K562 (cell line): ENCODE results near the gene SLC37A2. TPM values are rescaled to one million over a fixed set of nuclear protein-coding genes. Genes with fewer than 3 reads are reported as not detected.

Experiments used
- CBX3 ChIP-seq, 2 experiments: IDR thresholded peaks; 1 replicate in 1 of 2; 2 replicates in 1 of 2; pipeline ENCODE4 v1.6.1; 2012; ENCODE audit warnings: inconsistent platforms in 2 of 2, low read length in 2 of 2, borderline replicate concordance in 1 of 2, control low read depth in 1 of 2
- DNMT1 ChIP-seq: fragments of 450-650 bp; IDR thresholded peaks from 2 replicates; pipeline ENCODE4 v1.6.1; 2016; ENCODE audit warnings: antibody characterized with exemption, mild to moderate bottlenecking
- RBM14 ChIP-seq: fragments of 200-400 bp; formaldehyde crosslinking; IDR thresholded peaks from 2 replicates; pipeline ENCODE4 v1.6.1; 2018; ENCODE audit warnings: low read depth, mild to moderate bottlenecking, low read length, moderate library complexity, borderline replicate concordance; ENCODE audit not compliant: insufficient read depth
- SNAPC5 ChIP-seq: fragments of 250-450 bp; sonication (Bioruptor Pico); IDR thresholded peaks from 2 replicates; pipeline ENCODE4 v1.8.0; 2021; ENCODE audit warnings: moderate library complexity, mild to moderate bottlenecking, inconsistent platforms
- SNIP1 ChIP-seq: fragments of 450-650 bp; IDR thresholded peaks from 2 replicates; pipeline ENCODE4 v1.7.1; 2017; ENCODE audit warnings: low read depth, mild to moderate bottlenecking
- STAG1 ChIP-seq: sonication (generic); formaldehyde crosslinking; IDR thresholded peaks from 2 replicates; pipeline ENCODE4 v1.5.0; 2020; ENCODE audit warnings: missing genetic modification reagents, borderline replicate concordance
- TOE1 ChIP-seq, 2 experiments: fragments of 450-650 bp in 1 of 2; sonication (generic) in 1 of 2; formaldehyde crosslinking in 1 of 2; IDR thresholded peaks; 2 replicates each; pipeline versions ENCODE4 v1.7.1 to v1.8.0; 2016 to 2022; ENCODE audit warnings: borderline replicate concordance in 2 of 2, mild to moderate bottlenecking in 2 of 2, antibody characterized with exemption in 1 of 2, inconsistent platforms in 1 of 2, low read depth in 1 of 2, missing genetic modification reagents in 1 of 2, moderate library complexity in 1 of 2
- ZNF280A ChIP-seq: fragments of 450-650 bp; IDR thresholded peaks from 2 replicates; pipeline ENCODE4 v1.6.1; 2018; ENCODE audit warnings: mild to moderate bottlenecking, low read depth; ENCODE audit not compliant: partially characterized antibody
- ZNF318 ChIP-seq, 2 experiments: fragments of 450-650 bp; IDR thresholded peaks; 2 replicates each; pipeline ENCODE4 v1.6.1; 2016; ENCODE audit warnings: mild to moderate bottlenecking in 2 of 2, borderline replicate concordance in 1 of 2, low read depth in 1 of 2, moderate library complexity in 1 of 2
- ZZZ3 ChIP-seq: fragments of 450-650 bp; IDR thresholded peaks from 2 replicates; pipeline ENCODE4 v1.6.1; 2016; ENCODE audit warnings: antibody characterized with exemption, mild to moderate bottlenecking, moderate library complexity
- polyA plus RNA-seq, 8 experiments: library from polyadenylated mRNA; depleted of rRNA in 4 of 8; stranded (reverse) in 5 of 8; unstranded in 3 of 8; fragments of >200 nt; fragmentation: Nextera tagmentation in 2 of 8; fragmentation: Illumina TruSeq in 1 of 8; extraction: Ambion mirVana in 2 of 8; extraction: Trizol in 1 of 8; gene quantifications; 2 replicates each; pipeline versions ENCODE4 v1.2.1 to v1.2.3, GENCODE V29; 2011 to 2014; ENCODE audit warnings: inconsistent platforms in 1 of 8, missing spikeins in 1 of 8
- total RNA-seq, 7 experiments: library from RNA; depleted of rRNA in 6 of 7; stranded (reverse); fragments of >200 nt in 6 of 7; fragmentation: Illumina TruSeq in 2 of 7; extraction: Trizol in 2 of 7; gene quantifications; 2 replicates each; pipeline versions ENCODE4 v1.2.1 to v1.2.3, GENCODE V29; 2011 to 2021; ENCODE audit warnings: low replicate concordance in 1 of 7
- TF ChIP-seq, protein P1 (sequence below): fragments of 250-450 bp; sonication (Bioruptor Pico); IDR thresholded peaks from 2 replicates; pipeline ENCODE4 v1.4.0; 2020; ENCODE audit warnings: mild to moderate bottlenecking, moderate library complexity
- TF ChIP-seq, protein P2 (sequence below): sonication (generic); formaldehyde crosslinking; IDR thresholded peaks from 2 replicates; pipeline ENCODE4 v1.8.0; 2022; ENCODE audit warnings: mild to moderate bottlenecking, missing genetic modification reagents

SLC37A2 gene
- total and polyA plus RNA-seq, 9 of the 15 experiments (the other 6 are each of a cell fraction or from before 2014, with no cell fraction given), result 0.01 to 1.2 (median 0.52) TPM

DNA sequence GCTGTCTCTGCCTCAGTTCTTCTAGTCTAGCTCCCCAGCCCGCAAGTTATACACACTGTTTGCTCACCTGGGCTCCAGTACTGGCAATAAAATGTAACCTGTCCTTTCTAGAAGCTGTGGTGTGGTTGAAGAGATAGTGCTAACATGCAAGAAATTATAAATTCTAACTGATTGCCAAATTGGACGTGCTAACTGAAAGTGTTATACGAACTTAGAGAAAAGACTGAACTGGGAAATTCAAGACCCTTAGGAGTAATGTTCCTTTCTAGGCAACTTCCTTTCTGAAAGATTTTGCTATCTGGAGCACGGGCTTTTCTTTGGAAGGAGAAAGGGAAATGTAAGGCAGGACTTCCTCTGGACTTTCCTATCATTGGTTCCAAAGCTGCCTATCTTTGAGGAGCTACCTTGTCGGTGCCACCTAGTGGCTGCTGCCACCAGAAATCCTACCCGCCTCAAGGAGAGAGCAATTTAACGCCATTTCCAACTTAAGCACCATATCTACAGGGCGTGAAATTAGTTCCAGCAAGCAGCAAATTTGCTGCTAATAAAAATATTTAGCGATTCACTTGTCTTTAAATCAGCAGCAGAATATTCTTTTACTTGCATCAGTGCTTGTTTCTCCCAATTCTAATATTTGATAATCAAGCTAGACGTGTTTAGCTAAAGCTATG, 61.0 kb downstream of the SLC37A2 start (continued):
- TF ChIP-seq RBM14, result no peak
- TF ChIP-seq STAG1, result no peak
- TF ChIP-seq TOE1 (IDR thresholded peaks at IDR 0.05; ENCODE audit: borderline replicate concordance), result no peak
- TF ChIP-seq TOE1 (CRISPR knock-in tag; IDR thresholded peaks at IDR 0.05; ENCODE audit: borderline replicate concordance, low read depth), result no peak
- no peak for TF ChIP-seq SNIP1
- TF ChIP-seq SNAPC5 (CRISPR knock-in tag), result no peak
- TF ChIP-seq, protein P1, sequence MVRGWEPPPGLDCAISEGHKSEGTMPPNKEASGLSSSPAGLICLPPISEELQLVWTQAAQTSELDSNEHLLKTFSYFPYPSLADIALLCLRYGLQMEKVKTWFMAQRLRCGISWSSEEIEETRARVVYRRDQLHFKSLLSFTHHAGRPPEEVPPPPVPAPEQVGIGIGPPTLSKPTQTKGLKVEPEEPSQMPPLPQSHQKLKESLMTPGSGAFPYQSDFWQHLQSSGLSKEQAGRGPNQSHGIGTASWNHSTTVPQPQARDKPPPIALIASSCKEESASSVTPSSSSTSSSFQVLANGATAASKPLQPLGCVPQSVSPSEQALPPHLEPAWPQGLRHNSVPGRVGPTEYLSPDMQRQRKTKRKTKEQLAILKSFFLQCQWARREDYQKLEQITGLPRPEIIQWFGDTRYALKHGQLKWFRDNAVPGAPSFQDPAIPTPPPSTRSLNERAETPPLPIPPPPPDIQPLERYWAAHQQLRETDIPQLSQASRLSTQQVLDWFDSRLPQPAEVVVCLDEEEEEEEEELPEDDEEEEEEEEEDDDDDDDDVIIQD (CRISPR knock-in tag), result no peak
- no peak for TF ChIP-seq ZZZ3
- no peak for TF ChIP-seq DNMT1
- TF ChIP-seq ZNF318 (IDR thresholded peaks at IDR 0.05; ENCODE audit: borderline replicate concordance in 1 of 2, low read depth in 1 of 2), result no peak
- TF ChIP-seq ZNF280A, result no peak
- TF ChIP-seq, protein P2, sequence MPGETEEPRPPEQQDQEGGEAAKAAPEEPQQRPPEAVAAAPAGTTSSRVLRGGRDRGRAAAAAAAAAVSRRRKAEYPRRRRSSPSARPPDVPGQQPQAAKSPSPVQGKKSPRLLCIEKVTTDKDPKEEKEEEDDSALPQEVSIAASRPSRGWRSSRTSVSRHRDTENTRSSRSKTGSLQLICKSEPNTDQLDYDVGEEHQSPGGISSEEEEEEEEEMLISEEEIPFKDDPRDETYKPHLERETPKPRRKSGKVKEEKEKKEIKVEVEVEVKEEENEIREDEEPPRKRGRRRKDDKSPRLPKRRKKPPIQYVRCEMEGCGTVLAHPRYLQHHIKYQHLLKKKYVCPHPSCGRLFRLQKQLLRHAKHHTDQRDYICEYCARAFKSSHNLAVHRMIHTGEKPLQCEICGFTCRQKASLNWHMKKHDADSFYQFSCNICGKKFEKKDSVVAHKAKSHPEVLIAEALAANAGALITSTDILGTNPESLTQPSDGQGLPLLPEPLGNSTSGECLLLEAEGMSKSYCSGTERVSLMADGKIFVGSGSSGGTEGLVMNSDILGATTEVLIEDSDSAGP (CRISPR knock-in tag), result no peak
- TF ChIP-seq CBX3 (IDR thresholded peaks at IDR 0.05; ENCODE audit: borderline replicate concordance in 1 of 2, low read length in 2 of 2), result peak in 1 of 2 experiments; percentile 61; a peak in 1 of 3 replicates
